ENCODE results near the gene TXN. TPM values are rescaled to one million over a fixed set of nuclear protein-coding genes. Genes with fewer than 3 reads are reported as not detected.
"Not testable (repeated sequence)": the region's sequence is repeated elsewhere in the genome, so short reads cannot be mapped to it uniquely, and the experiment has no call there.

TXN gene
- total RNA-seq, 2 experiments from 2014 or later: 287 to 322 TPM

- ATAC-seq; DNase-seq; H3K27me3 Mint-ChIP-seq; H3K4me3 Mint-ChIP-seq; H3K27ac Mint-ChIP-seq; CTCF ChIA-PET; H3K9me3 Mint-ChIP-seq (ENCODE audit: low read depth): not testable (repeated sequence)
- H3K36me3 Mint-ChIP-seq: peaks cover 46% of the 10 kb centered on the region
- peaks cover 49% of the 10 kb centered on the region for H3K4me1 Mint-ChIP-seq
These were observed 4.5 kb downstream of the TXN start for GRCh38 chr9:110251770-110252169.

- DNase-seq (no peak), ATAC-seq (no peak)
- CTCF ChIA-PET: interaction anchor here (1.0 kb wide), 1 partner anchor 68 kb away, joined by 3 read pairs; no protein-coding TSS in a partner anchor
- Mint-ChIP-seq H3K27ac (no peak overlapping the region), H3K36me3 (peaks cover 51% of the 10 kb centered on the region), H3K27me3 (no peaks in the 10 kb centered on the region), H3K4me3 (no peak overlapping the region), H3K4me1 (peaks cover 49% of the 10 kb centered on the region), H3K9me3 (ENCODE audit: low read depth) (no peaks in the 10 kb centered on the region)
These were observed 5.1 kb downstream of the TXN start for GRCh38 chr9:110251212-110251611.

- Mint-ChIP-seq H3K27me3 (no peaks in the 10 kb centered on the region), H3K9me3 (ENCODE audit: low read depth) (no peaks in the 10 kb centered on the region), H3K27ac (no peak overlapping the region), H3K4me1 (peaks cover 45% of the 10 kb centered on the region), H3K4me3 (no peak overlapping the region), H3K36me3 (peaks cover 54% of the 10 kb centered on the region)
- ATAC-seq: no peak
- CTCF ChIA-PET: no interaction called here
- DNase-seq: no peak
These were observed 6.7 kb downstream of the TXN start for GRCh38 chr9:110249603-110250002.

DNA sequence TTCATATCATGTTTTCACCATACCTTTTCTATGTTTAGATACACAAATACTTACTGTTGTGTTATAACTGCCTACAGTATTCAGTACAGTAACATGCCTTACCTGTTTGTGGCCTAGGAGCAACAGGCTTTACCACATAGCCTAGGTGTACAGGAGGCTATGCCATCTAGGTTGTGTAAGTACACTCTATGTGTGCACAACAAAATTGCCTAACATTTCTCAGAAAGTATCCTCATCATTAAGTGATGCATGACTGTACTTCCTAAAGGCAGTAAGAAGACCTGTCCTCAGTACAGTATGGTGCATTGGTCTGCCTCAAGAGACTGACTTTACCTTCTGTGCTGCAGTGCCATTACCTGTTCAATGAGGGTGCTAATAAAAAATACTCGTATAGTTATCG is 7.9 kb downstream of the TXN start:
- H3K27me3 Mint-ChIP-seq: no peaks in the 10 kb centered on the region
- ATAC-seq: no peak
- CTCF ChIA-PET: no interaction called here
- H3K4me3 Mint-ChIP-seq: no peak overlapping the region
- peaks cover 32% of the 10 kb centered on the region for H3K4me1 Mint-ChIP-seq
- H3K9me3 Mint-ChIP-seq (ENCODE audit: low read depth): no peaks in the 10 kb centered on the region
- H3K36me3 Mint-ChIP-seq: peaks cover 57% of the 10 kb centered on the region
- no peak for DNase-seq
- H3K27ac Mint-ChIP-seq: no peak overlapping the region

DNA sequence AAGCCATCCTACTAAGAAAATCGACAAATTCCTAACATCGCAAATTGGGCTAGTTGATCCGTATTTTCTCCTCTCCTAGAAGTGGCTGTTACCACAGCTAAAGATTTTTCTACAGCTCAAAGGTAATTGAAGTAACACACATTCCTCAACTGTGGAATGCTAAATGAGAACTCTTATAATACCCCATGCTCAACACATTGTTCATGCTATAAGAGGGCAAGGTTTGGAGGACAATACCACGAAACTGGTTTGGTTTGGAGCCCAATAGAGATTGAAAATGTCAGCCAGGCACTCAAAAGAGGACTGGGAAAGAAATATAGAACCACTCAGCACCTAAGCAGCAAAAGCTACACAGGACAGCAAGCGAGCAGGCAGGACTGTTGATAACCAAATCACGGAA is 10.1 kb downstream of the TXN start:
- Mint-ChIP-seq H3K27me3 (no peaks in the 10 kb centered on the region), H3K27ac (no peak overlapping the region), H3K4me1 (peaks cover 15% of the 10 kb centered on the region), H3K4me3 (no peak overlapping the region), H3K36me3 (peaks cover 53% of the 10 kb centered on the region), H3K9me3 (ENCODE audit: low read depth) (no peaks in the 10 kb centered on the region)
- DNase-seq: no peak
- CTCF ChIA-PET: no interaction called here
- ATAC-seq: no peak

- Mint-ChIP-seq H3K4me3 (no peak overlapping the region), H3K27ac (no peak overlapping the region), H3K4me1 (peaks cover 4% of the 10 kb centered on the region), H3K9me3 (ENCODE audit: low read depth) (no peaks in the 10 kb centered on the region), H3K36me3 (peaks cover 43% of the 10 kb centered on the region), H3K27me3 (no peaks in the 10 kb centered on the region)
- DNase-seq (no peak), ATAC-seq (no peak)
- CTCF ChIA-PET: no interaction called here
These were observed 11.7 kb downstream of the TXN start for GRCh38 chr9:110244616-110245015.

DNA sequence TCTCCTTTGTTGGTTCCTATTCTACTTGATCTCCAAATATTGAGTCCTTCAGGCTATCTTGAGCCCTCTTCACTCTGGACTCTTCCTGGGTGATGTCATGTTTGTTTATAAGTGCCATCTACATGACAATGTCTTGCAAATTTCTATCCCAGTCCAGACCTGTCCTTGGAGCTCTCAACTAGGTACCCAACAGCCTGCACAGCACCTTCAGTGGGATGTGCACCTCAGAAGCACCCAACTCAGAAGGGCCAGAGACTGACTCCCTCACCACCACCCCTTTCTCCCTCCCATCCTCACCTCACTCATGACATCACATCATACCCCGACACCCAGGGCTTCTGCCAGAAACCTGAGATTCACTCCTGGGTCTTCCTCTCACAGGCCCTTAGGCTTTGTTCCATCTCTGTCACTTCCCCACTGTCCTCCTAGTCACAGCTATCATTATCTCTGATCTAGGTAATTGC is 14.4 kb downstream of the TXN start:
- peaks cover 26% of the 10 kb centered on the region for H3K36me3 Mint-ChIP-seq
- DNase-seq (no peak), ATAC-seq (peak; percentile 27)
- H3K27ac Mint-ChIP-seq: no peak overlapping the region
- H3K4me3 Mint-ChIP-seq: no peak overlapping the region
- no peaks in the 10 kb centered on the region for H3K4me1 Mint-ChIP-seq
- CTCF ChIA-PET: interaction anchor here (0.6 kb wide), 1 partner anchor 23 kb away, joined by 3 read pairs; no protein-coding TSS in a partner anchor
- no peaks in the 10 kb centered on the region for H3K27me3 Mint-ChIP-seq
- no peaks in the 10 kb centered on the region for H3K9me3 Mint-ChIP-seq (ENCODE audit: low read depth)

DNA sequence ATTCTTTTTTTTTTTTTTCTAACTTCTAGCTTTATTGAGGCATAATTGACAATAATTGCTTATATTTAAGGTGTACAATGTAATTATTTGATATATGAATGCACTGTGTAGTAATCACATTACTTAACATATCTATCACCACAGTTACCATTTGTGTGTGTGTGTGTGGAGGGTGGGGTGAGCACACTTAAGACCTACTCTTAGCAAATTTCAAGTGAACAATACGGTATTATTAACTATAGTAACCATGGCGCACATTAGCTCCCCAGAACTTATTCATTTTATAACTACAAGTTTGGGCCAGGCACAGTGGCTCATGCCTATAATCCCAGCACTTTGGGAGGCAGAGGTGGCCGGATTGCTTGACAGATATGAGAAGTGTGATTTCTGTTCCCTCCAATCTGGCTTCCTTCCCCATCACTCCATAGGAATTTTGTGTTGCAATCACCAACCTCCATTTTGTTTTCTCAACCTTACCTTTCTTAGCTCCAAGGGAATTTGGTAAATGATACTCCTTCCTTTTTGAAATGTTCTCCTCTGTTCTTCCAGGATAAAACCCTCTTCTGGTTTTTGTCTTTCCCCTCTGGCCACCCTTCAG is 14.9 kb downstream of the TXN start:
- H3K36me3 Mint-ChIP-seq: peaks cover 23% of the 10 kb centered on the region
- ATAC-seq: no peak

GRCh38 chr9:110240198-110240597 is 16.1 kb downstream of the TXN start:
- Mint-ChIP-seq H3K4me3 (no peak overlapping the region), H3K9me3 (ENCODE audit: low read depth) (peaks cover 3% of the 10 kb centered on the region), H3K27me3 (no peaks in the 10 kb centered on the region), H3K4me1 (no peaks in the 10 kb centered on the region), H3K36me3 (peaks cover 17% of the 10 kb centered on the region), H3K27ac (no peak overlapping the region)
- no peak for ATAC-seq
- no peak for DNase-seq
- CTCF ChIA-PET: no interaction called here

More for the DNA sequence above, 14.9 kb downstream of the TXN start:
- no peaks in the 10 kb centered on the region for H3K27me3 Mint-ChIP-seq
- no peak overlapping the region for H3K27ac Mint-ChIP-seq
- H3K9me3 Mint-ChIP-seq (ENCODE audit: low read depth): peaks cover 2% of the 10 kb centered on the region
- no peak for DNase-seq
- CTCF ChIA-PET: interaction anchor here (0.6 kb wide), 1 partner anchor 23 kb away, joined by 3 read pairs; no protein-coding TSS in a partner anchor
- H3K4me3 Mint-ChIP-seq: no peak overlapping the region
- H3K4me1 Mint-ChIP-seq: no peaks in the 10 kb centered on the region

GRCh38 chr9:110228321-110228720 is 28.0 kb downstream of the TXN start:
- Mint-ChIP-seq H3K4me1 (no peaks in the 10 kb centered on the region), H3K27ac (no peak overlapping the region), H3K27me3 (peaks cover 27% of the 10 kb centered on the region), H3K9me3 (ENCODE audit: low read depth) (no peaks in the 10 kb centered on the region), H3K36me3 (no peaks in the 10 kb centered on the region), H3K4me3 (no peak overlapping the region)
- DNase-seq (no peak), ATAC-seq (no peak)
- CTCF ChIA-PET: interaction anchor here (1.6 kb wide), 1 partner anchor 9 kb away, joined by 3 read pairs; no protein-coding TSS in a partner anchor

GRCh38 chr9:110224583-110224982 is 31.7 kb downstream of the TXN start:
- Mint-ChIP-seq H3K27me3 (peaks cover 29% of the 10 kb centered on the region), H3K27ac (no peak overlapping the region), H3K9me3 (ENCODE audit: low read depth) (no peaks in the 10 kb centered on the region), H3K36me3 (no peaks in the 10 kb centered on the region), H3K4me3 (no peak overlapping the region), H3K4me1 (no peaks in the 10 kb centered on the region)
- CTCF ChIA-PET: no interaction called here
- DNase-seq (no peak), ATAC-seq (no peak)

- Mint-ChIP-seq H3K9me3 (ENCODE audit: low read depth) (no peaks in the 10 kb centered on the region), H3K36me3 (no peaks in the 10 kb centered on the region), H3K4me1 (peaks cover 2% of the 10 kb centered on the region), H3K27me3 (peaks cover 46% of the 10 kb centered on the region), H3K4me3 (no peak overlapping the region), H3K27ac (no peak overlapping the region)
- ATAC-seq (no peak), DNase-seq (no peak)
- CTCF ChIA-PET: no interaction called here
These were observed 35.5 kb downstream of the TXN start for GRCh38 chr9:110220809-110221208.

DNA sequence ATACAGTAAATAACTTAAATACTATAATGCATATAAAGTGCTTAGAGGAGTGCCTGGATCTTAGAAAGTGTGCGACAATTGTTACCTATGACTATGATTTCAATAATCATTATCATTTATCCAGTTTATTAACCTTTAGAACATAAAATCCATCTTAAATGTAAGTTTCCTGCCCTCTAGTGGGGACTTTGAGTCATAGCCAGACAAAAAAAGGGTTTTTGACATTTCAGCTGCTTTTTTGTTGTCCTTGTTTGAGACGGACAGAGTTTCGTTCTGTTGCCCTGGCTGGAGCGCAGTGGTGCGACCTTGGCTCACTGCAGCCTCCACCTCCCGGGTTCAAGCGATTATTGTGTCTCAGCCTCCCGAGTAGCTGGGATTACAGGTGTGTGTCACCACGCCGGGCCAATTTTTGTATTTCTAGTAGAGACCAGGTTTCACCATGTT is 38.6 kb downstream of the TXN start:
- H3K27me3 Mint-ChIP-seq: peaks cover 37% of the 10 kb centered on the region

DNA sequence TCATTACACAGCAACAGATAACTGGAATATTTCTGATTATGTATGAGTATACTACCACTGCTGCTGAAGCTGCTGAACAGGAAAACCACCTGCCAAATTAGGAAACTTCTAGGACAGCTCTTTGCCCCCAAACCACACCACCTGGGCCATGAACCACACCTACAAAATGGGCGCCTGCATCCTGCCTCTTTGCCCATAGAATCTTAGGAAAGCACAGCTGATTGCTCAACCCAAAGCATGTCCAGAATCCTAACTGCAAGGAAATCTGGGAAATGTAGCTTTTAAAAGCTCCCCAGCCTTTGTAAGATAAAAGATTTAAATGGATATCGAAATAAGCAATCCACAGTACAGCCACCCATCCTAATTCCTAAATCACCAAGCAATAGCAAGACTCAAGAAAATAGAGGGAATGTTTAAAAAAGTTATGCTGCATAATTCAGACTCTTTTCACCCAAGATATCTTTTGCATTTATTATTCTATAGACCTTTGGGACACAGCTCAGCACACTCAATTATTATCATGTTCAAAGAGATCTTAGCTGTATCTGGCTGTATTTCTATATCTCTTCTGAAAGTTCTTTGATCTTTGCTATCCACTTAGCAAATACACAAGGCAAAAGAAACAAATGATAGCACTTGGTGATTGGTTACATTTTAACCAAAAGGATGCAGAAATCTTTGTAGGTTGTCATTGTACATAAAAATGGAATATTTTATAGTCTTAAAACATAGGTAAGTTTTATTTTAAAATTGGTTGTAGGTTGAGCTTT is 41.5 kb downstream of the TXN start:
- peaks cover 34% of the 10 kb centered on the region for H3K27me3 Mint-ChIP-seq
- H3K27ac Mint-ChIP-seq: no peak overlapping the region
- ATAC-seq (no peak), DNase-seq (no peak)
- peaks cover 9% of the 10 kb centered on the region for H3K4me1 Mint-ChIP-seq
- H3K4me3 Mint-ChIP-seq: no peak overlapping the region
- CTCF ChIA-PET: interaction anchor here (1.2 to 1.5 kb wide), 2 partner anchors 31 to 311 kb away, joined by 3 to 5 read pairs; no protein-coding TSS in a partner anchor
- H3K9me3 Mint-ChIP-seq (ENCODE audit: low read depth): no peaks in the 10 kb centered on the region
- no peaks in the 10 kb centered on the region for H3K36me3 Mint-ChIP-seq

More for the DNA sequence above, 38.6 kb downstream of the TXN start:
- Mint-ChIP-seq H3K4me1 (peaks cover 9% of the 10 kb centered on the region), H3K9me3 (ENCODE audit: low read depth) (no peaks in the 10 kb centered on the region), H3K4me3 (no peak overlapping the region), H3K36me3 (no peaks in the 10 kb centered on the region), H3K27ac (no peak overlapping the region)
- ATAC-seq (no peak), DNase-seq (no peak)
- CTCF ChIA-PET: interaction anchor here (0.6 to 3.2 kb wide), 9 partner anchors 12 to 891 kb away, joined by 3 to 25 read pairs (median 4); no protein-coding TSS in a partner anchor
